ENCODE measurements around the gene EN1. TPM values are rescaled to one million over a fixed set of nuclear protein-coding genes. Genes with fewer than 3 reads are reported as not detected.

The EN1 gene
- total and polyA plus RNA-seq, 7 donors, result 0.70 to 9.5 (median 1.1) TPM

- intact Hi-C loops (cut with DNase I), result no loop called here
- no peak for DNase-seq
- no peaks in the 10 kb centered on the region for H3K9me3 ChIP-seq
- WGBS, 3 donors, result 68 to 81% (median 71%) methylated on average over 6 of the region's 6 CpGs
- H3K27me3 ChIP-seq (ENCODE audit: insufficient read depth in 3 of 3, low read length in 2 of 3), result peaks cover 0 to 68% (median 22%) of the 10 kb centered on the region in 3 donors
- no peak for TF ChIP-seq CTCF (IDR thresholded peaks at IDR 0.05)
- H3K4me3 ChIP-seq, result no peak overlapping the region
- H3K36me3 ChIP-seq (ENCODE audit: insufficient read depth in 1 of 2, low read depth in 1 of 2), result no peaks in the 10 kb centered on the region
- no peak overlapping the region for H3K27ac ChIP-seq
- no peaks in the 10 kb centered on the region for H3K4me1 ChIP-seq
- no peak for ATAC-seq
Observed at GRCh38 chr2:118838741-118839455, 8.6 kb downstream of the EN1 start.

GRCh38 chr2:118837621-118838020, 9.8 kb downstream of the EN1 start:
- intact Hi-C loops (cut with DNase I), result no loop called here
- Histone ChIP-seq H3K9me3 (no peaks in the 10 kb centered on the region), H3K4me3 (no peak overlapping the region), H3K27me3 (ENCODE audit: insufficient read depth in 3 of 3, low read length in 2 of 3) (peaks cover 0 to 69% (median 23%) of the 10 kb centered on the region in 3 donors), H3K4me1 (no peaks in the 10 kb centered on the region), H3K36me3 (ENCODE audit: insufficient read depth in 1 of 2, low read depth in 1 of 2) (no peaks in the 10 kb centered on the region), H3K27ac (no peak overlapping the region)
- TF ChIP-seq CTCF (IDR thresholded peaks at IDR 0.05), result no peak
- DNase-seq (no peak), ATAC-seq (no peak)
- WGBS, 3 donors, result 62 to 71% (median 71%) methylated on average over 2 of the region's 2 CpGs

GRCh38 chr2:118837067-118837466, 10.4 kb downstream of the EN1 start:
- Histone ChIP-seq H3K27me3 (ENCODE audit: insufficient read depth in 3 of 3, low read length in 2 of 3) (peaks cover 0 to 74% (median 24%) of the 10 kb centered on the region in 3 donors), H3K9me3 (no peaks in the 10 kb centered on the region), H3K36me3 (ENCODE audit: insufficient read depth in 1 of 2, low read depth in 1 of 2) (no peaks in the 10 kb centered on the region), H3K4me1 (no peaks in the 10 kb centered on the region), H3K4me3 (no peak overlapping the region), H3K27ac (no peak overlapping the region)
- no peak for DNase-seq
- 59 to 76% (median 60%) methylated on average over 9 of the region's 9 CpGs for WGBS, 3 donors
- TF ChIP-seq CTCF (IDR thresholded peaks at IDR 0.05), result no peak
- no peak for ATAC-seq
- intact Hi-C loops (cut with DNase I), result no loop called here

- intact Hi-C loops (cut with DNase I), result no loop called here
Observed at GRCh38 chr2:118836411-118836930, 11.0 kb downstream of the EN1 start.

More at GRCh38 chr2:118836411-118836930, 11.0 kb downstream of the EN1 start:
- TF ChIP-seq CTCF (IDR thresholded peaks at IDR 0.05), result no peak
- H3K27me3 ChIP-seq (ENCODE audit: insufficient read depth in 3 of 3, low read length in 2 of 3), result peaks cover 0 to 78% (median 20%) of the 10 kb centered on the region in 3 donors
- WGBS, 3 donors, result 40 to 53% (median 51%) methylated on average over 8 of the region's 8 CpGs
- H3K4me1 ChIP-seq, result no peaks in the 10 kb centered on the region
- peak overlapping the region; percentile 78 for H3K4me3 ChIP-seq
- ATAC-seq (peak; percentile 28 to 52 (median 42)), DNase-seq (no peak)
- no peaks in the 10 kb centered on the region for H3K36me3 ChIP-seq (ENCODE audit: insufficient read depth in 1 of 2, low read depth in 1 of 2)
- H3K9me3 ChIP-seq, result no peaks in the 10 kb centered on the region
- H3K27ac ChIP-seq, result peak overlapping the region; percentile 58

Measured in psoas muscle (tissue), 8 donors.